HEK293T (cell line): Measurements from ENCODE around the gene DDX10.

Experiments used
- ARNT ChIP-seq: fragments of 450-650 bp; IDR thresholded peaks from 2 replicates; pipeline ENCODE4 v1.6.1; 2017; ENCODE audit warnings: mild to moderate bottlenecking
- CTBP1 ChIP-seq: fragments of 450-650 bp; IDR thresholded peaks from 2 replicates; pipeline ENCODE4 v1.6.1; 2016; ENCODE audit warnings: borderline replicate concordance
- FOXA1 ChIP-seq: fragments of 450-650 bp; IDR thresholded peaks from 2 replicates; pipeline ENCODE4 v1.6.1; 2016; ENCODE audit warnings: mild to moderate bottlenecking
- FOXK2 ChIP-seq: fragments of 450-650 bp; IDR thresholded peaks from 2 replicates; pipeline ENCODE4 v1.6.1; 2016; ENCODE audit warnings: mild to moderate bottlenecking
- FOXM1 ChIP-seq: fragments of 450-650 bp; IDR thresholded peaks from 2 replicates; pipeline ENCODE4 v1.6.1; 2017; ENCODE audit warnings: mild to moderate bottlenecking, borderline replicate concordance
- L3MBTL2 ChIP-seq: fragments of 450-650 bp; conservative IDR thresholded peaks from 2 replicates; pipeline ENCODE4 v1.6.1; 2016; ENCODE audit warnings: mild to moderate bottlenecking
- LEF1 ChIP-seq: fragments of 450-650 bp; IDR thresholded peaks from 2 replicates; pipeline ENCODE4 v1.6.1; 2017; ENCODE audit warnings: mild to moderate bottlenecking, borderline replicate concordance
- NFRKB ChIP-seq: fragments of 450-650 bp; IDR thresholded peaks from 2 replicates; pipeline ENCODE4 v1.6.1; 2016; ENCODE audit warnings: mild to moderate bottlenecking, moderate library complexity
- PKNOX1 ChIP-seq: fragments of 450-650 bp; IDR thresholded peaks from 2 replicates; pipeline ENCODE4 v1.6.1; 2016
- SP1 ChIP-seq: fragments of 450-650 bp; IDR thresholded peaks from 2 replicates; pipeline ENCODE4 v1.6.1; 2017
- SUZ12 ChIP-seq: fragments of 450-650 bp; IDR thresholded peaks from 2 replicates; pipeline ENCODE4 v1.6.1; 2016; ENCODE audit warnings: mild to moderate bottlenecking
- TARDBP ChIP-seq: fragments of 450-650 bp; IDR thresholded peaks from 2 replicates; pipeline ENCODE4 v1.6.1; 2016

DNA sequence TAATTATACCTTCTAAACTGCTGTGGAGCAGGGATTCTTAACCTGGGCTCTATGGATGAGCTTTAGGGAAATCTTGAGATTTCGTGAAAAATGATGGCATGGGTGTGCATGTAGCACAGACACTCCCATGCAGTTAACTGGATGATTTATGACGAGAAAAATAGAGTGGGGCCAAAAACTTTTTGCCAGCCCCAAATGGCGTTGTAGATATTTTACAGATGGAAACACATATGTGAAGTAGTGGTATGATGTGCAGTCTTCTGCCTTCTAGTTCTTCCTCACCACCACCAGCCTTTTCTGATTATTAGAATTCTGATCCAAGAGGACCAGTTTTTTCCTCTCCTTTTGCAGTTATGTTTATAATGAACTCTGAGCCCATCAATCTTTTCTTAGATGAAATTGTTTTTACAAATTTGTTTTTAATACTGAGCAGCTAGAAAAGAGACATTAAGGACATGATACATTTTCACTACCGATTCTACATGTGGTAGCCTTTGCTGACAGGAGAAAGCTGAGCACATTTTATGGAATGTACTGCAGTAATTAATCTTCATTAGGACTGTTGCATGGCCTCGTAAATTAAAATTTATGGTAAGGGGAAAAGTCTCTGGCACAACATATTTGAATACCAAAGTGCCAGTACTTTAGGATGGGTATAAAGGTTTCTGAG, 261.4 kb downstream of the DDX10 start:
- TF ChIP-seq SUZ12 (no peak), LEF1 (no peak), FOXK2 (no peak), NFRKB (no peak), SP1 (no peak), L3MBTL2 (no peak), TARDBP (no peak), FOXM1 (no peak), CTBP1 (no peak), ARNT (no peak), FOXA1 (no peak), PKNOX1 (peak; percentile 84)
